IMR-90 (cell line): Measurements from ENCODE around the gene TMEM129.

Experiments used
- CEBPB ChIP-seq: IDR thresholded peaks from 2 replicates; pipeline ENCODE4 v1.6.1; 2012; ENCODE audit warnings: low read depth, low read length, improper control_type of control experiment
- FOS ChIP-seq: fragments of 150-350 bp; IDR thresholded peaks from 2 replicates; pipeline ENCODE4 v1.6.1; 2016; ENCODE audit warnings: low read depth, low read length
- MAZ ChIP-seq: IDR thresholded peaks from 2 replicates; pipeline ENCODE4 v1.6.1; 2012; ENCODE audit warnings: low read depth, mild to moderate bottlenecking, low read length, improper control_type of control experiment, moderate library complexity, borderline replicate concordance
- POLR2A ChIP-seq: IDR thresholded peaks from 2 replicates; pipeline ENCODE4 v1.6.1; 2012; ENCODE audit warnings: mild to moderate bottlenecking, low read depth, low read length
- USF2 ChIP-seq: fragments of 150-350 bp; IDR thresholded peaks from 2 replicates; pipeline ENCODE4 v1.6.1; 2017; ENCODE audit warnings: mild to moderate bottlenecking, antibody characterized with exemption, low read length, low read depth
- TF ChIP-seq, protein P1 (sequence below): conservative IDR thresholded peaks from 2 replicates; pipeline ENCODE4 v1.5.1; 2012; ENCODE audit warnings: mild to moderate bottlenecking, low read depth, low read length, improper control_type of control experiment

DNA sequence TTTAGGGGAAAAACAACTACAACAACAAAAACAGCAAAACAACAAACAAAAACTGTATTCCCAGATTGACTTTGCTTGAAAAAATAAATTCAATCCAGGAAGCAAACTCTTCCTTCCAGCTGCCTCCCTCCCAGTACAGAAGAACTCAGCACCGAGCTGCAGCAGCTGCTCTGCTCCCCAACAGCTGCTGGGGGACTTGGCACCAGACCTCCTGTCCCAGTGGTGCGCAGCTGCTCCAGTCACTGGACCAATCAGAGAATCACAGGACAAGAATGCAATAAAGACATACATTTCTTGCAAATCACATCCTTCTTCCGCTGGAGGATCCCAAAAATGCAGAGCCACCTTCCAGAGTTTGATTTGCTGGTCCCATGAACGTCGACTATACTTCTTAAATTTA is 25.2 kb downstream of the TMEM129 start:
- TF ChIP-seq, protein P1, sequence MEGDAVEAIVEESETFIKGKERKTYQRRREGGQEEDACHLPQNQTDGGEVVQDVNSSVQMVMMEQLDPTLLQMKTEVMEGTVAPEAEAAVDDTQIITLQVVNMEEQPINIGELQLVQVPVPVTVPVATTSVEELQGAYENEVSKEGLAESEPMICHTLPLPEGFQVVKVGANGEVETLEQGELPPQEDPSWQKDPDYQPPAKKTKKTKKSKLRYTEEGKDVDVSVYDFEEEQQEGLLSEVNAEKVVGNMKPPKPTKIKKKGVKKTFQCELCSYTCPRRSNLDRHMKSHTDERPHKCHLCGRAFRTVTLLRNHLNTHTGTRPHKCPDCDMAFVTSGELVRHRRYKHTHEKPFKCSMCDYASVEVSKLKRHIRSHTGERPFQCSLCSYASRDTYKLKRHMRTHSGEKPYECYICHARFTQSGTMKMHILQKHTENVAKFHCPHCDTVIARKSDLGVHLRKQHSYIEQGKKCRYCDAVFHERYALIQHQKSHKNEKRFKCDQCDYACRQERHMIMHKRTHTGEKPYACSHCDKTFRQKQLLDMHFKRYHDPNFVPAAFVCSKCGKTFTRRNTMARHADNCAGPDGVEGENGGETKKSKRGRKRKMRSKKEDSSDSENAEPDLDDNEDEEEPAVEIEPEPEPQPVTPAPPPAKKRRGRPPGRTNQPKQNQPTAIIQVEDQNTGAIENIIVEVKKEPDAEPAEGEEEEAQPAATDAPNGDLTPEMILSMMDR = no peak
- no peak for TF ChIP-seq POLR2A
- TF ChIP-seq FOS = no peak
- no peak for TF ChIP-seq MAZ
- no peak for TF ChIP-seq USF2
- no peak for TF ChIP-seq CEBPB
